GM19239 (cell line): ENCODE measurements around the gene CAPZB.
"Not testable (repeated sequence)": the region's sequence is repeated elsewhere in the genome, so short reads cannot be mapped to it uniquely, and the experiment has no call there.

Experiments
- DNase-seq: peaks from one replicate; pipeline ENCODE4 v3.0.0; 2011; ENCODE audit warnings: low spot score; ENCODE audit not compliant: insufficient read length
- FAIRE-seq: peaks from 2 replicates; lab custom pipeline; 2011; peaks lifted over from hg19 to GRCh38; lab: Jason Lieb, UNC

Gene CAPZB

GRCh38 chr1:19306941-19307340, 178.4 kb downstream of the CAPZB start:
- FAIRE-seq (no peak), DNase-seq (no peak)

- DNase-seq (no peak), FAIRE-seq (no peak)
These were observed 179.5 kb downstream of the CAPZB start for GRCh38 chr1:19305880-19306279.

GRCh38 chr1:19304081-19304480, 181.3 kb downstream of the CAPZB start:
- not testable (repeated sequence) for FAIRE-seq, DNase-seq

- DNase-seq (no peak), FAIRE-seq (no peak)
These were observed 185.1 kb downstream of the CAPZB start for GRCh38 chr1:19300211-19300610.

- DNase-seq (no peak), FAIRE-seq (no peak)
These were observed 190.7 kb downstream of the CAPZB start for GRCh38 chr1:19294638-19295037.

GRCh38 chr1:19289244-19289643, 196.1 kb downstream of the CAPZB start:
- DNase-seq (no peak), FAIRE-seq (no peak)
